GM21717 (cell line): ENCODE data around the gene PIGW.
A peak's percentile ranks its signal among the peaks of the same experiment; 100 is the strongest.

Experiments used
- ATAC-seq: cut with Tn5 transposase; IDR thresholded peaks from one replicate; pipeline ENCODE4 v1.9.1; 2021; ENCODE audit warnings: mild to moderate bottlenecking, moderate library complexity; ENCODE audit not compliant: unreplicated experiment

Gene PIGW, protein sequence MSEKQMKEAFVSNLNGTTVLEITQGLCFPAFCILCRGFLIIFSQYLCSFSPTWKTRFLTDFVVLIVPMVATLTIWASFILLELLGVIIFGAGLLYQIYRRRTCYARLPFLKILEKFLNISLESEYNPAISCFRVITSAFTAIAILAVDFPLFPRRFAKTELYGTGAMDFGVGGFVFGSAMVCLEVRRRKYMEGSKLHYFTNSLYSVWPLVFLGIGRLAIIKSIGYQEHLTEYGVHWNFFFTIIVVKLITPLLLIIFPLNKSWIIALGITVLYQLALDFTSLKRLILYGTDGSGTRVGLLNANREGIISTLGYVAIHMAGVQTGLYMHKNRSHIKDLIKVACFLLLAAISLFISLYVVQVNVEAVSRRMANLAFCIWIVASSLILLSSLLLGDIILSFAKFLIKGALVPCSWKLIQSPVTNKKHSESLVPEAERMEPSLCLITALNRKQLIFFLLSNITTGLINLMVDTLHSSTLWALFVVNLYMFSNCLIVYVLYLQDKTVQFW

DNA sequence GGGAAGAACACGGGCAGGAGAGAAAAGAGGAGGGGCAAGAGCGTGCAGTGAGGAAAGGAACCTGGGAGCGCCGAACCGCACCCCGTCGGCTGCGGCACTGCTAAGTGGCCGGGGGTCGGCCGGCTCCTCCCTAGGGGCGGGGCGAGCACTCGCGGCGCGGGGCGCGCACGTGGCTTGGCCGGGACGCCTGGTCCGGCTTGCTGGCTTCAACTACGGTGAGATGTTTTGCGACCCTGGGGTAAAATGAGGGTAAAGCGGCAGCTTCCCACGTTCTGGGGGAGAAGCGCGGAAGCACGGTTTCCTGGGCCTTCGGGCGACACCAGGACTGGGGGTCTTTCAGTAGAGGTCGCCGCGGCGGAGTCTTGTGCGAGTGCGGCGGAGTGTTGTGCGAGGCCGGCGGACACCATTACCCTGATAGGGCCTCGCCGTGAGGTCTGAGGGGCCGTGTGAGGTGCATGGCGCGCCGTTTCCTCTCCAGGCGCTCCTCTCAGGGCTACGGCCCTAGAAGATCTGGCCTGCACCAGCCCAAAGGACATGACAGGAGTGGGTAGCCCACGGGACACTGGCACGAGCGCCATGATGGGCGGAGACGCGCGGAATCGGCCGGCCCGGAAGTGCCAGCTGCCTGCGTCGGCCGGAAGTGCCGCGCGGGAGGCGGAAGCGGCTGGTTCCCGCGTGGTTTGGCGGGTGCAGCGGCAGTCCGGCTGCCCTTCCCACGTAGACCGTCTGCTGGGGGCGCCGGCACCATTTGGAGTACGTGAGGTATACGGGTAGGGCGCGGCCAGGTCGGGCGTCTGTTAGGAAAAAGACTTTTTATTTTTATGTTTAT lies at the start of gene PIGW, which contains the start of gene MYO19:
Gene PIGW (plus strand): TSS at position 148 of the 829 bp plus-strand sequence. CDS start 2,115 bp downstream, outside the sequence.
Gene MYO19 (minus strand): TSS at position 29 of the 829 bp plus-strand sequence. CDS start 2,330 bp downstream, outside the sequence.
- peak; percentile 62 for ATAC-seq

DNA sequence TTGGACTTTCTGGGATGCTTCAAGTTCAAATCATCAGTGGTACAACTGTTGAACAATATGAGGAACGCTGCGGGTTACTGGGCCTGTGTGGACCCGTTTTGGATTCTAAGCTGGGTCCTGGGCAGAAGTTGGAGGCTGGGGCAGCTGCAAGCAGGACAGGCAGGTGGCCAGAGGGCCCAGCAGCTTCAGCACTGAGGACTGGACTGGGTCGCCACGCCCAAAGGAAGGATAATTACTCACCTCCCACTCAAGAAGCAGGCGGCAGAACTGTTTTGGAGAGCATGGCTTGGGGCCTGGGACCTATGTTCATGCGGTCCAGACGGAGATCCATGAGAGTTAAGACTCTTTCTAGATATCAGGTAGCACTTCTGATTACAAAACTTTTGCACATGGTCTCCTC lies 49.8 kb upstream of the PIGW start:
- no peak for ATAC-seq

DNA sequence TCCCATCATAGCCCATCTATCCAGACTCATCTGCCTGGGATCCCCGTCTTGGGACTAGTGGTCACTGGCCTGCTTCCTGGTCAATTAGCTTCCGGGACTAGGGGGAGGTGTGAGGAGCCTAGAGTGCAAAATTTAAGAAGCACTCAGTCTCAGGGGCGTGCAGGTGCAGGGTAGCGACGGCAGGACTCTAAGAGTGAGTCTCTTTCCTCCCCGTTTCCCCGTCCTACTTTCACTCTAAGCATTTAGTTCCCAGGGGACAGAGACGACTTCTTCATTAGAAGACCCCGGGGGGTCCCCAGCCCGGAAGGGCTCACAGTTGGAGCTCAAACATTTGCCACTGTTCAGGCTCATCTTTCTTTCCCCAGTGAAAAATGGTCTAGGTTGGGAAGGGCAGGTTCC lies 49.0 kb upstream of the PIGW start:
- no peak for ATAC-seq

DNA sequence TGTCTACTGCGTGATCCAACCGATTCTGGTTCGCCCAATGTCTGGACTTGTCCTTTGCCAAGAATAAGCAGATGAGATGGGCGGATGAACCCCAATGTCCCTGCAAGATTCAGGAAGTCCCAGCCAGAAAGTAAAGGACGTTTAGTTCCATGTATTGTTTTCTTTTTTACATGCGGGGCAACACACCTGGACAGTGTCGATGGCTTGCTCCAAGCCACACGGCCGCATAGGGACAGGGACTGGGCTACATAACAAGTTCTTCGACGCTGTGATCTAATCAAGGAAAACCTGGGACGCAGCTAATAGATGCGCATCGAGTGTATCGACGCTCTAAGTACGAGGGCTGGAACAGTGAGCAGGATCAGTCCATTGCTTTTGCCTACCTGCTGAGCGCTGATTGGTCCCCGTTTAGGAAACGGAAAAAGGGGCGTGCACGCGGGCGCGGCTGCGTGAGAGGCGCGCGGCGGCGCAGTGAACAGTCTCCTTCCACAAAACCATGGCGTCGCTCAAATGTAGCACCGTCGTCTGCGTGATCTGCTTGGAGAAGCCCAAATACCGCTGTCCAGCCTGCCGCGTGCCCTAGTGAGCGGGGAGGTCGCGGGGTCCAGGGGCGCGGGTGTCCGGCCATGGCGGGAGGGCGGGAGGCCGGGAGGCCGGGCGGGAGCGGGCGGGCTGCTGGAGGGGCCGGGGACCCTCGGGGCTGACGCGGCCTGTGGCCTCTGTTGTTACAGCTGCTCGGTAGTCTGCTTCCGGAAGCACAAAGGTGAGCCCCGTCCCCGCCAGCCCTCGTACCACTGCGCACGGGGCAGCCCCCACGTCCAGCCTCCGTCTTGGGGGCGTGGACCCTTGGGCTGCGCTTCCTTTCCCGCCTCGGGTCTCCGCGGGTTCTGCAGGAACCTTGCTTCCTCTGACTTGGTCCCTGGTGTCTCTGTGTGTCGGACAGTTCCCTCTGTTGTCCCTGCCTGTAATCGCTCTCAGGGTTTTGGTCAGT lies 48.3 kb upstream of the PIGW start, which contains the start of gene ZNHIT3:
Gene ZNHIT3 (plus strand): TSS at position 478 of the 991 bp plus-strand sequence. CDS start 19 bp downstream, at position 497.
- peak; percentile 76 for ATAC-seq

DNA sequence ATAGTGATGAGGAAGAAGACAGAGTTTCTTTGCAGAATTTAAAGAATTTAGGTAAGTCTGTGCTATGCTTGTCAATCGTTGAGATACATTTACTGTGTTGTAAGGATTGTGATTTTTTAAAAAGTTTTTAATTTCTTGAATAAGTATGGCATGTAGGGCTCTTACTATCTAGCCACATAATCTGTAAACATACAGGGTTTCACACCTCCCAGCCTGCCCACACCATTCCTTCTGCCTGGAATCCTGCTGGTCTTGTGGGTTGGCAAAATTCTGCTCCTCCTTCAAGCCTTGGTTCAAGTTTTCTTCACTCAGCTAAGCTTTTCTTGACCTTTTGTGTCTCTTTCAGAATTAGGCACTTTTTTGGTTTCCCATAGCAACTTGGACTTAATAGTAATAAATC lies 40.8 kb upstream of the PIGW start:
- no peak for ATAC-seq

DNA sequence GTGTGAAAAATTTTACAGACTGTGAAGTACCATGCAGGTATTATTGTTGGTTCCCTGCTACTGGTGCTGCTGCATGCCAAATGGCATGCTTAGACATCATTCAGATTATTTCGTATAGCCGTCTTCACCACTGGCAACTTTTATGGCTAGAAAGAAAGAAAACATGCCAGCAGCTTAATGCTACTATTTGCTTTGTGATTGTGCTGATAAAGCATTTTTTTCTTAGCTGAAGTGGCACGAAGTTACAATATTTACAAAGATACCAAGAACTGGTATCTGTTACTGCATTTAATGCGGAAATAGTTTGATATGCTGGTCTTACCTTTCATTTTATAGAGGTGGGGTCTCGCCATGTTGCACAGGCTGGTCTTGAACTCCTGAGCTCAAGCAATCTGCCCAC lies 40.1 kb upstream of the PIGW start:
- no peak for ATAC-seq

DNA sequence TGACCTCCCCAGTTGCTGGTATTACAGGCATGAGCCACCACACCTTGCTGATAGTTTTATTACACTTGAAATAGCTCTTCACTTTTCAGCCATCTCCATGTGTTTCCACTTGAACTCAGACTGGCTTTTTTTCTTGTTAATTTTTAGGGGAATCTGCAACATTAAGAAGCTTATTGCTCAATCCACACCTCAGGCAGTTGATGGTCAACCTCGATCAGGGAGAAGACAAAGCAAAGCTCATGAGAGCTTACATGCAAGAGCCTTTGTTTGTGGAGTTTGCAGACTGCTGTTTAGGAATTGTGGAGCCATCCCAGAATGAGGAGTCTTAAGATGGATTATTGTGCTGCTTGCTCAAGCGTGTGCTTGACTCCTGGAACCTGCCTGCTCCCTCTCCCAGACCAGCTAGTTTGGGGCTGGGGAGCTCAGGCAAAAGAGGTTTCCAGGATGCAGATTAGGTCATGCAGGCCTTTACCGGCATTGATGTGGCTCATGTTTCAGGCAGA lies 39.7 kb upstream of the PIGW start:
- ATAC-seq = no peak

DNA sequence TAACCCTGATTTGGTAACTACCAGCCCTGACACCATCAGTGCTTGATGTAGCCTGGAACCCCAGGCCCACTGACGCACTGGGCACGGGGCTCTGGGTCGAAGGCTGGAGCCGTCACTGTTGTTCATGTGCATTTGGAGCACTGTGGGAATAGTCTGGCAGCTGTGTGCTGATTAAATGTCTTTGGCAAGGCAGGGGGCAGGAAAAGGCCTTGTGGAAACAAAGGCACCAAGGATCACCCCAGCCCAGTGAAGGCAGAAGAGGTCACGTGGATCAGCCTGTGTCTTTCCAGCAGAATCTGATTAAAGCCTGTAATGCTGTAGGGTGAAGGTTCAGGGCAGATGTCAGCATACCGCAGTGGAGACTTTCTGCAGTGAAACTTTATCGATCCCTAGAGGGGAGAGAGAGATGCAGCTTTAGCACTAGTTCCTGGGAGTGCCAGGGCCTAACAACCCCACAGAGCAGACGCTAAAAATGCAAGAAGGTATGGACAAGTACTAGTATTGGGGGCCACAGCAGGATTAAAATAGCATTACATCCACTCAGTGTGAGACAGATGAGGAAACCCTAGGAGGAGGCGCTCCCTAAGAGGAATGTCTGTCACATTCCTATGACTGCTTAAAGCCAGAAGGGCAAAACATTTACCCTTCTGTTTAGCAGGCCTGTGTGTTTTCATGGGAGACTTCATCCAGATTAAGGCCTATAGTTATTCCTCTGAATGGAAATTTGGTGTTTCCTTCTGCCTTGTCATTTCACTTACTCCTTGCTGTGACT lies 38.6 kb upstream of the PIGW start:
- ATAC-seq = no peak

DNA sequence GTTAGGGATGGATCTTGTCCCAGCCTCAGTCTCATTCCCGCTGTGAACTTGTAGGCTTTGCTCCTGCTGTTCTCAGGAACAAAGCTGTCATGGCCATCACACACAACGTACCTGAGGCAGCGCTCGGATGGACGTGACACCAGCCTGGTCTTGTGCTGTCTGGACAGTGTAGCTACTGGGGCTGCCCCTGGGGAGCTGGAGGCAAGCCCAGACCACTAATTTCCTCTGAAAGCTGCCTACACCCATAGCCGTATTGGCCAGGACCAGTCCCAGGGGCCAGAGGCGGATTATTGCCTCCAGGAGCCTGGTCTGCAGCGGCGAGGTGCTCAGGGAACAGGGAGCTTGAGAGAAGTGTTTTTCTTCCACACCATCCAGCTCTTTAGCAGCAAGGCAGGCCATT lies 36.6 kb upstream of the PIGW start:
- ATAC-seq = no peak

DNA sequence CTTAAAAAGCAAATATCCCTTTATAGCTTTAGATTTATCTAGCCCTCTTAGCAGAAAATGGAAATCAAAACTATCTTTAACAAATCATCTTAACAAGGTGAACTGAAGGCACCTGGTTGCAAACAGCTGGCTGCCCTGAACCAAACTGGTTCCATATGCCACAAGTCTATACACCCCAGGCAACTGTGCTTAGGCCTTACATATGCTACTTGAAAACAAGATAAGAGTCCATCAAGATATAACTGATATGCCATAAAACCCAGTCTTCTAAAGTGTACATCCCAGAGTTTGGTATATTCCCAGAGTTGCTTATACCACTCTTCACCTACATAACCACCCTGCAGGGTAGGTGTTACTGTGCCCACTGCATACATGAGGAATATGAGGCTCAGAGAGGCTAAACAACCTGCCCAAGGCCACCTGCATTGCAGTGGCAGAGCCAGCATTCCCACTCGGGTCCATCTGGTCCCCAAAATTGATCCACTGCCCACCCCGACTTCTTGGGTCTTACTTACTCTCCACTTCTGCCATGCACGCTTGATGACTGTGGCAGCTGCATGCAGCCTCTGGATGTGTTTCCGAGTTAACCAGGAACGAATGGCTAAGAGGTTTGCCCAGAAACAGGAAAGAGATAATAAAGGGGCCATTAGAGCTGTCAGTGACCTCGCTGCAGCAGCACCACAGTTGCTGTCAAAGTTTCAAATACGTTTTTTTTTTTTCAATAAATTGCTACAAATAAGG lies 36.1 kb upstream of the PIGW start:
- ATAC-seq = no peak

DNA sequence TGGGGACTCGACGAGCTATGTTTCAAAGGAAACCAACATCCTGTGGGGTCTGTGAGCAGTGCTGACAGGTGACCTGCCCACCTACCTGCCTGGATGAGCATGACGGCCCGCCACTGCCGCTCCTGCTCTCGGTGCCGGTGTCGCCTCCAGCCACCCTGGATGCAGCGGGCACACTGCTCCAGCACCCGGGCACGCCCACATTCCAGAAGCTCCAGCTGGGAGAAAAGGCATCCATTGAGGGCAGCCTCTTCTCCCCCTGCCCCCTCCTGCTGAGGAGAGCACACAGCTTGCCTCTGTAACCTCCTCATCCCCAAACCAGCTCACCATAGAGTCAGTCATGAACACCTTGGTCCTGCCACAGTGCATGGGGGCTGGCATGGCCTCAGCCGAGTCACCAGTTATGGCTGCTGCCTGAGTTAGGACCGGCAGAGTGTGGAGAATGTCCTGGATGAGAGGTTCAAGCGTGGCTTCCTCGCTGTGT lies 34.0 kb upstream of the PIGW start:
- ATAC-seq = no peak

DNA sequence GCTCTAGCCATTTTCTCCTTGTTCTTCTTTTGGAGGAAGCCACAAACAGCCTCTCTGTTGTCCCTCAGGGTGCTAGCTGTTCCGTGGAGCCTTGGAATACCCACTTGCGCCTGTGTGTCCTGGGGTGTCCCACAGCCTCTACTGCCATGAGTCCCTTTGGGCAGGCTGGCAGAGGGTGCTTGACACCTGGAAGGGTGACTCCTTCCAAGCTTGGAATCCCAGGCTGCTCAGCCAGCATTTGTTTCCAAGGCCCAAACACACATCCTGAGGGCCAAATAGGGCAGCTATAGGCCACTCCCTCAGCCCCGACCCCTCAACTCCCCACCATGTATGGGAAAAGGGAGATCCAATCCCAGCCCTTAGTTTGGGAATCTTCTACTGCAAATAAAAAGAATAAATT lies 33.4 kb upstream of the PIGW start:
- ATAC-seq = no peak

DNA sequence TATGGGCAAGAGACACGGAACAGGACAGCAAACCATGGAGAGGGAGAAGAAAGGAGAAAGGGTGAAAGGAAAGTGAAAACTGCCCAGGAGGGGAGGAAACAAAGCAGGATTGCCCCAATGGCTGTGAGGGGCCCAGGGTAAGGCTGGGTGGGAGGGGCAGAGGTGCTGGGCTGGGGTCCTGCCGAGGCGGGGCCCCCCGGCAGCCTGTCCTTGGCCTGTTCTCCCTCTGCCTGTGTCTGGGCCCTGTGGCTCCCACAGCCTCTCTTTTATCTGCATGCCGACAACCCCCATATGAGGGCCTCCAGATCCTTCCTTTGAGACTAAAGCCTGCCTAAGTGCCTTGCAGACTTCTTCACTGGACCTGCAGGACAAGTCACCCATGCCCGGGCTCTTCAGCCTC lies 32.8 kb upstream of the PIGW start:
- ATAC-seq = no peak

DNA sequence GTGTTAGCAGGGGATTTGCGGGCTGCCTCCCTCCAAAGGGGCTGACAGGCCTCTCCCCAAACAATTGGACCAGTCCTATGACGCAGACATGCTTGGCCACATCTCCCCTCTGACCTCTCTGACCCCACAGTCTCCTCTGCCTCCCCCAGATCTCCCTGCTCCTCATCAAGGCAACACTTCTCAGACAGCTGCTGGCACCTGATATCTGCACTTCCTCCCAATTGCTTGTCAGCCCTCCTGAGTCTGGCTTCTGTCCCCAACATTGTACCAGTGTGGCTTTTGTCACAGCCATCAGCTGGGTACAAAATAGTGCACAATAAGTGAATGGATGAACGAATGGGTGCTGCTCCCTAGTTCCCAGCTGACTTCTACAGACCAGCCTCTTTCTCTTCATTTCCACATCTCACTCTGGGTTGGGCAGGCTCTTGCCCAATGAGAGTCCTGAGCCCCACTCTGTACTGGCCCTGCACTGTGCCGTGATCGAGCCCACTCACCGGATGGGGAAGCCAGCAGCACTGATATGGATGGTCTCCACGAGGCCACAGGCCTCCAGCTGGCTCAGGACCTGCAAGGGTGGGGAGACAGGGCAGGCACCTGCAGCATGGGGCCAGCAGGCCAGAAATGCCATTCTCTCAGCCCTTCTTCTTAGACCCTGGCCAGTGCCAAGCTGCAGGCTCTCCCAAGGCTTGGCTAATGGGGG lies 31.2 kb upstream of the PIGW start:
- no peak for ATAC-seq

DNA sequence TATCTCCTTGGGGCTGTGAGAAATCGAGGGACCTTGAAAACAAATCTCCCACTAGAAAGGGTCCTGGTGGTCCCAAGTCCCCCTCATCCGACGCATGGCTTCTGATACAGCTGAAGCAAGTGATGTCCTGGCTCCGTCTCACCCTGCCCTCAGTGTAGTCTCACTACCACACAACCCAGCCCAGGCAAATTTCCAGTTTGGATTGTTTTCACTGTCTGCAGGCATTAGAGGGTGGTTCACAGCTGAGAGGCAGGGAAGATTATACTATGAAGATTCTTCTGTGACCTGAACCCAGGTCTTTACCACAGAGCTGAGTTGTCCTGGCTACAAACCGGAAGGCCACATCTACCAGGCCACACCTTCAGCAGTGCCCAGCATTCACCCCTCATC lies 30.6 kb upstream of the PIGW start:
- no peak for ATAC-seq

DNA sequence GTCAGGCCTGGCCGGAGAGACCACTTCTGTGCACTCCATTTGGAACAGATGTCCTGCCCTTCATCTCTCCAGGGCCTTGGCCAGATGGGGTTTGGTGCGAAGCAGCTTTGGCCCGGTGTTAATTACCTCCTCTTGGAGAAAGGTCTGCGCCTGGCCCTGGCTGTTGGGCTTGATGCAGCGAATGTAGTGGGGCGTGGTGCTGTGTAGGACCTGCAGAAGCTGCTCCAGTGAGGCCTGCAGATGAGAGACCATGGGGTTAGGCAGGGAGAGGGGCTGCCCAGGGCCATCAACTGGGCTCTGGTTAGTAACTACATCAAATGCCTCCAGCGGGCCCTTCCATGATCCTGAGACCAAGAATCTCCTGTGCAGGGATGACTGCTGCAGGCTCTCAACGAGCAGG lies 29.6 kb upstream of the PIGW start:
- ATAC-seq = no peak

DNA sequence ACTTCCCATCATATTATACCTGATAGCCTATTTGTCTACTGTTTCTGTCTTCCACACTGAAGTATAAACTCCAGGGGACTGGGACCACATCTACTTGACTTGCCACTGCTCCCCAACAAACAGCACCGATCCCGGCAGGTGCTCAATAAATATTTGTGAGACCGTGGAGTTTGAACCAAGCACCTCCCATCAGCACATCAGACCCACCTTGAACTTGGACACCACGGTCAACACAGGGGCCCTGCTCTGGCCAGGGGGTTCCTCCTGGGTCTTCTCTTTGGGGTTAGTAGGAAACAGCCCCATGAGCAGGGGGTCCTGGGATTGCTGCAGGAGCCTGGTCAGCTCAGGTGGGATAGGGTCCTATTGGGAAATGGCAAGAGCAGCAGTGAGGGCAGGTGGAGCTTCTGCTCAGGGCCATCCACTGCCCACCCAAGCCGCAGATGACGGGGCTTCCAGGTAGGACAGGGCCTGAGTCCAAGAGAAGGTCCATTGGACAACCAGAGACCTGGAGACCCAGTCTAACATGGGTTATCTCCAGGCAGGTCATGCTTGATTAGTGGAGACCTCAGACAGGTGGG lies 28.4 kb upstream of the PIGW start:
- no peak for ATAC-seq

DNA sequence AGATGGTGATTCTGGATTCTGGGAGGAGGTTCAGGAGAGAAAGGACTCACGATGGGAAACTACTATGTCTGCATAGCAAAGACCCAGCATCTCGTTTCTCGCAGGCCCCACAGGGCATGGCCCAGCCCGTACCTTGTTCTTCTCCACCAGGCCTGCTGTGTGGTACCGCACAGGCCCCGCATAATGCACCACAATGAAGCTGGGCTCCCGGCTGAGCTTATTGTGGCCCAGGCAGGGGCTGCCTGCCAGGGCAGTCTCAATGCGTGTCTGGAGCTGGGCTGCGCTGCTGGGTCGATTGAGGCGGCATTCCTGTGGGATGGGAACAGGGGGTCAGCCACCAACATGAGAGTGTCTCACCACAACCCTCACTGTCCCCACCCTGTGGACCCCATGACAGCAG lies 28.0 kb upstream of the PIGW start:
- ATAC-seq = no peak
